GM20000 (cell line): ENCODE data around the gene VSIG8.

ENCODE experiments used
- DNase-seq: peaks from one replicate; pipeline ENCODE4 v3.0.0; 2012; ENCODE audit warnings: low spot score
- TF ChIP-seq, protein P1 (sequence below): IDR thresholded peaks from 2 replicates; pipeline ENCODE4 v1.5.1; 2012; ENCODE audit warnings: mild to moderate bottlenecking, control low read depth; ENCODE audit errors: extremely low read depth, missing control alignments

Gene VSIG8

DNA sequence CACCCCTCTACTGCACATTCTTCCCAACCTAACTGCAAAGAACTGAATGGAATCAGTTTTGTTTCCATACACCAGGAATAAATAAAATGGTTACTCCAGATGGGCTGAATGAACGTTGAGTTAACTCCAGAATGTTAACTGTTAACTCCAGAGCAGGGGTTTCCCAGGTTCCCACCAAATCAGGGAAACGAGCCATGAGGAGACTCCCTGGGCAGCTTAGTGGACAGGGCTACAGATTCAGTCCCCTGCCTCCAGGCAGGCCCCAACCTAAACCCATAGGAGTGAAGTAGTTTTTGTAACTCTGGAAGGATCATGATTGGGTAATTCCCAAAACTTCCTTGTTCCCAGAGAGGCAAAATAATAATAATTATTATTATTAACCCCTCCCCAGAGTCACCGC is 14.1 kb downstream of the VSIG8 start:
- no peak for DNase-seq
- TF ChIP-seq, protein P1, sequence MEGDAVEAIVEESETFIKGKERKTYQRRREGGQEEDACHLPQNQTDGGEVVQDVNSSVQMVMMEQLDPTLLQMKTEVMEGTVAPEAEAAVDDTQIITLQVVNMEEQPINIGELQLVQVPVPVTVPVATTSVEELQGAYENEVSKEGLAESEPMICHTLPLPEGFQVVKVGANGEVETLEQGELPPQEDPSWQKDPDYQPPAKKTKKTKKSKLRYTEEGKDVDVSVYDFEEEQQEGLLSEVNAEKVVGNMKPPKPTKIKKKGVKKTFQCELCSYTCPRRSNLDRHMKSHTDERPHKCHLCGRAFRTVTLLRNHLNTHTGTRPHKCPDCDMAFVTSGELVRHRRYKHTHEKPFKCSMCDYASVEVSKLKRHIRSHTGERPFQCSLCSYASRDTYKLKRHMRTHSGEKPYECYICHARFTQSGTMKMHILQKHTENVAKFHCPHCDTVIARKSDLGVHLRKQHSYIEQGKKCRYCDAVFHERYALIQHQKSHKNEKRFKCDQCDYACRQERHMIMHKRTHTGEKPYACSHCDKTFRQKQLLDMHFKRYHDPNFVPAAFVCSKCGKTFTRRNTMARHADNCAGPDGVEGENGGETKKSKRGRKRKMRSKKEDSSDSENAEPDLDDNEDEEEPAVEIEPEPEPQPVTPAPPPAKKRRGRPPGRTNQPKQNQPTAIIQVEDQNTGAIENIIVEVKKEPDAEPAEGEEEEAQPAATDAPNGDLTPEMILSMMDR = no peak

DNA sequence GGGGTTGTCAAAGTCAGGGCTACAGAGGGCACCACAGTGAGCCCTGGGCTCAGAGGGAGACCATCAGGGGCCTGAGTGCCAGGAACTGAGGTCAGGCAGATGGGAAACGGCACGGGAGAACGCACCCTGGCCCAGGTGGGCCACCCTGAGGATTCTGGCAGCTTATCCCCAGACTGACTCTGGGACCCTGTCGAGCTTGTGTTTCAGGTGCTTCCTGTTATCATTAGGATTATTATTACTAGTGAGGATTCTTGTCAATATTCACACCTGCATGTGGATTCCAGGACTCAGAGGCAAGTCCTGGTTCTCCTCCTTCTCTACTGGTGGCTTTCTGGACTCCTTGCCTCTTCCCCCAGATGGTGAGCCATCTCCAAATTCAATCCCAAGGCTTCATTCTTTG is 15.2 kb downstream of the VSIG8 start:
- TF ChIP-seq, protein P1 = no peak
- no peak for DNase-seq

DNA sequence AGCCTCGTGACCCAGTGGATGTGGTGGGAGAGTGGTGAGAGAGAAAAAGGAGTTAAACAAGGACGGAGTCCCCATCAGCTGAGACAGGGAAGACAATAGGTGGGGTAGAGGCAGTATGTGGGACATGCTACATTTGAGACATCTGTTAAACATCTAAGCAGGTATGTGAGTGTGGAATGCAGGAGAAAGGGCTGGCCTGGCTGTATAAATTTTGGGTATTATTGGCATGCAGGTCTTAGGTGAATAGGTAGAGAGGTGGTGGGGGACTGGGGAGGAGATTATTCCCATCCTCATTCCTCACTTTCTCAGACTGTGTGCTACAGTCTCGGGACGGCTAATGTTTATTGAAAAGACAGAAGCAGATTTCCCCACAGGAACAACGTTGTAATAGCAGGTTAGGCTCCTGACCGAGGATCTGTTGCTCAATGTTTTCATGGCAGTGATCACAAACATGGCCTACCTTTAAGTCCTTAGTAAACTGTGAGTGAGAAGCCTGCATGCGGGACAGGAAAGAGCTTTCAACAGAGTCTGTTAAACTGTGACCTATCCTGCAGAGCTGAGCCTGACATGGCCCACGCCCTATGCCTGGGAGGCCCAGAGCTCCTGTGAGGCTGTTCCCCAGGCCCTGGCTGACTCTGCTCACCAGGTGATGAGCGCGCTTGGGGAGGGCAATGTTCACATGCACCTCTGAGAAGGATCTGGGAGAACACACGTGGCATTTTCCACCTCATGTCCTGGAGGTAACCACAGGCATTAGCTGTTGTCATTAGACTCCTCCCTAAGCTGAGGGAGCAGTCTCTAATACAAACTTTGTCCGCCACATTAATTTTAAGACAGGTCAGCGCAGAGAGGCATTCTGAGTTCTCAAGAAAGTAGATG is 16.5 kb downstream of the VSIG8 start:
- TF ChIP-seq, protein P1 = no peak
- DNase-seq = no peak

DNA sequence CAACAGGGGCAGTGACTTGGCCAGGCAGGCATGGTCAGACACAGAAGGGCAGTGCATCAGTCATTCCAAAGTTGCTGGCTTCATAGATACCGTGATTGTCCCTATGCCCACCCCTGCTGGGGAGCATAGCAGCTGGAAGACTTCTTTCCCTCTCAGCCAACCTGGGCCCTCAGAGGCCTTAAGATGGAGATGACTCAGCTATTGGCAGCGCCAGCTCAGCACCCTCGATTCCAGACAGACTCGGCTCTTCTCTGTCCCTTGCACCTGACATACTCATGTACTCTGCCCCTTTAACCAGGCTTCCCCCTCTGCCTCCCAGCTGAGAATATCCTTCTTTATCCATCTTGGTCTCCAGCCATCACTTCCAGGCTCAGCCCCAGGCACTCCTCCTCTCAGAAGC is 19.0 kb downstream of the VSIG8 start:
- DNase-seq = no peak
- TF ChIP-seq, protein P1 = no peak

DNA sequence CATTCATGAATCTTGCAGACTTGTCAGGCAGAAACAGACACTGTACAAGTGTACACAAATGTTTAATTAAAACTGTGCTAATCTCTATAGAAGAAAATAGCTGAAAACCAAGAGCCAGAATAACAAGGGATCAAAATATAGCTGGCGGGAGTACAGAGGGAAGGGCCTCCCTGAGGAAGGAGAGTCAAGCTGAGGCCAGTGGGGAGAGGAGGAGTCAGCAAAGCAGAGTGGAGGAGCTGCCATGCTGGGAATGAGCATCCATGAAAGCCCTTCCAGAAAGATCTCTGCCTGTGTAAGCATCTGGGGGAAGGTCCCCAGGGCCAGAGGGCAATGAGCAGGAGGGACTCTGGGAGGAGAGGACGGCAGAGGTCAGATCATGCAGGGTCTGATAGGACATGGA is 20.7 kb downstream of the VSIG8 start:
- no peak for DNase-seq
- TF ChIP-seq, protein P1 = no peak

DNA sequence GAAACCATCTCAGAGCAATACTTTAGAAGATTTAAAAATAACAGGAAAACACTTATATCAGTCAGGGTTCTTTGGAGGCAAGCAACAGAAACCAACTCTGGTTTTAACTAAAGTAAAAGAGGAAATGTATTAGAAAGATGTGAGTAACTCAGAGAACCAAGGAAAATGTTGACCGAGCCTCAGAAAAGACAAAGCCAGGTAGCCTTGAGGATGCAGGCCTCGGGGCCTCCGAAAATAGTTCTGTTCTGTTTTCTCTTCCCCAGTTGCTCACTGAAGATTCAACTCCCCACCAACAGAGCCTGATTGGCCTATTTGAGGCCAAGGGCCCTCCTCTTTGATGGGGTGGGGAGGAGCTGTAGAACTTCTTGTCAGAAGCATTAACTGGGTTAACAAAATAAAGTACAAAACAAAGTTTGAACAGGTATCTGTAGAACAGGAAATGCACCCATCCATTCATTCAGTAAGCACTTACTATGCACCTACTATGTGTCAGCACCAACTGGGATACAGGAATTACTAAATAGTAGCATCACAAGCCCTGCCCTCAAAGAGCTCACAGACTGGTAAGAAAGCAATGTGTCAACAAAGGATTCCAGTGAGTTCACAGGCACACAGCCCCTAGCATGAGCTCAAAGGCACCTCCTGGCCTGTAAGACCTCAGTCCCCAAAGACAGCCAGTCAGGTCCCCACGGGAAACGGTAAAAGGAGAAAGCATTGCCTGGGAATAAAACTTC is 23.2 kb downstream of the VSIG8 start:
- TF ChIP-seq, protein P1 = no peak
- peak; percentile 62 for DNase-seq

DNA sequence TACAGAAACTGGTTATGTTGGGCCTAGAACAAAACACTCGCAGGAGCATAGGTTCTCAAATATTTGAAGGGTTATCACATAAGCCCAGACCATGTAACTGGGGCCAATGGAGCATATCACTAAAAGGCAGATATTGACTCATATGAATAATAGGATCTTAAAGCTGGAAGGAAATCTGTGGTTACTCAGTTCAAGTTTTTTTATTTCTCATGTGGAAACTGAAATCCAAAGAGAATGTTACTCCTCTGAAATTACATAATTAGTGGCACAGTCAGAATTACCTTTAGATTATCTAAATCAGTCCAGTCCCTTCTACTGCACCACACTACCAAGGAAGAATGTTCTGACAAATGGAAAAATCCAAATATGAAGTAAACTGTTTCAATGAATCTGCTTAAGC is 23.7 kb downstream of the VSIG8 start:
- TF ChIP-seq, protein P1 = no peak
- DNase-seq = no peak
